ENCODE data around the gene DACT2. TPM values are rescaled to one million over a fixed set of nuclear protein-coding genes. Genes with fewer than 3 reads are reported as not detected.

Gene DACT2
- total and polyA plus RNA-seq, 9 of the 15 experiments (the other 6 are each of a cell fraction or from before 2014, with no cell fraction given), result not detected

GRCh38 chr6:168272415-168273325 lies 46.9 kb downstream of the DACT2 start (continued):
- no peak for TF ChIP-seq ZNF518B (CRISPR knock-in tag; IDR thresholded peaks at IDR 0.05)
- no peak for TF ChIP-seq ZNF644 (tag; IDR thresholded peaks at IDR 0.05; ENCODE audit: low read depth)
- no peak for TF ChIP-seq TEAD4 (IDR thresholded peaks at IDR 0.05; ENCODE audit: low read length)
- TF ChIP-seq TEAD4 (CRISPR knock-in tag; IDR thresholded peaks at IDR 0.05; ENCODE audit: borderline replicate concordance), result no peak
- no peak for TF ChIP-seq GABPA (tag; conservative IDR thresholded peaks at IDR 0.05; ENCODE audit: low read depth)
- TF ChIP-seq JUN (IDR thresholded peaks at IDR 0.05; ENCODE audit: borderline replicate concordance, low read depth, low read length), result no peak
- no peak for TF ChIP-seq JUN (CRISPR knock-in tag; IDR thresholded peaks at IDR 0.05; ENCODE audit: borderline replicate concordance)
- no peak for TF ChIP-seq ZNF143 (CRISPR knock-in tag; IDR thresholded peaks at IDR 0.05)
- no peak for TF ChIP-seq THRB (CRISPR knock-in tag; conservative IDR thresholded peaks at IDR 0.05)
- no peak for TF ChIP-seq NFYB (IDR thresholded peaks at IDR 0.05; ENCODE audit: extremely low read depth, insufficient read length)
- peak; percentile 91 for TF ChIP-seq PKNOX1 (IDR thresholded peaks at IDR 0.05)
- TF ChIP-seq EP300 (IDR thresholded peaks at IDR 0.05; ENCODE audit: low read length), result peak; percentile 14; the same call in 1 of the 2 replicates
- TF ChIP-seq SPI1 (IDR thresholded peaks at IDR 0.05; ENCODE audit: borderline replicate concordance, low read depth, low read length), result peak; percentile 8; the same call in 1 of the 2 replicates
